ENCODE data around the gene FMO1.
A peak's percentile ranks its signal among the peaks of the same experiment; 100 is the strongest.
"Not testable (repeated sequence)": the region's sequence is repeated elsewhere in the genome, so short reads cannot be mapped to it uniquely, and the experiment has no call there.

The FMO1 gene

DNA sequence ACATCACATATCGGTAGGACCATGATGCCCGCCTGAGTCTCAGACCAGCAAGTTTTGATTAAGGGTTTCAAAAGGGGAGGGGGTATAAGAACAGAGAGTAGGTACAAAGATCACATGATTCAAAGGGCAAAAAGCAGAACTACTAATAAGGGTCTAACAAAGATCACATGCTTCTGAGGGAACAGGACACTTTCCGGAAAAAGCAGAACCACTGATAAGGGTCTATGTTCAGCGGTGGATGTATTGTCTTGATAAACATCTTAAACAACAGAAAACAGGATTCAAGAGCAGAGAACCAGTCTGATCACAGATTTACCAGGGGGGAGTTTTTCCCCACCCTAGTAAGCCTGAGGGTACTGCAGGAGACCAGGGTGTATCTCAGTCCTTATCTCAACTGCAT lies 12.1 kb upstream of the FMO1 start:
- DNase-seq: not testable (repeated sequence)

DNA sequence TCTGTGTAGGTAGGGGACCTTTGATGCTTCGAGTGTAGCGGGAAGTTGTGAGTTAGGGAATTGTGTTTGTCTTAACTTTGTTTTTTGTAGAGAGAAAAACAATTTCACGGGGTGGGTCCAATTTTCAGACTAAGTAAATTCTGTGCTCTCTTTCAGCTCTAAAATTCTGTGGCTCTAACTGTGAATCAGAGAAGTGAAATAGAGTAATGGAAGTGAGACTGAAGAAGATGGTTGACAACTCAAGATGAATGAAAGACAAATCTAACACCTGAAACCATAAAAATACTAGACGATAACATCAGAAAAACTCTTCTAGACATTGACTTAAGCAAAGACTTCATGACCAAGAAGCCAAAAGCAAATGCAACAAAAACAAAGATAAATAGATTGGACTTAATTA lies 4.4 kb upstream of the FMO1 start:
- no peak for DNase-seq

DNA sequence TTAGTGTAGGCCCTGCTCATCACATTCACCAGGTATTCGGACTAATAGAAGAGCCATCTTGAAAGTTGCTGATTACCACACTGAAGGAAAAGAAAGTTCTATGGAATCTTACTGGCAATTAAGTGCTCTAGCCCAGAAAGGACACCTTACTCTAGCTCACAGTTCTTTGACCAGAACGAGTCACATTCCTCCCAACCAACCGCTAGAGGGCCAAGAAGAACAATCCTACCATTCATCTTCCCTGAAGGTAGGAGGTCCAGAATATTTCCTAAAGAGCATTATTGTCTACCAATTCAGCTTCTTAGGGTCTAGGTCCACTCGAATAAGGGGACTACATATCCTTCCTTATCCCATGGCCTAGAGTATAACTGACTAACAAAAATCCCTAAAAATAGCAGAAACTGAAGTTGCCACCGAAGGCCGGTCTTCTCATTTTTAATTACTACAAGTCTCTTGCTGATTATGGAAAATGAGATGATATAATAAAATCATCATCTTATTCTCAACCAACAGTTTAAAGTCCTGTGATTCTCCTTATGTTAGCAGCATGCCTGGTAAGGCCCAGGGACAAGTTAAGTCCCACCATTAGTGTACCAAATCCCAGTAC lies 2.7 kb upstream of the FMO1 start:
- DNase-seq: no peak

DNA sequence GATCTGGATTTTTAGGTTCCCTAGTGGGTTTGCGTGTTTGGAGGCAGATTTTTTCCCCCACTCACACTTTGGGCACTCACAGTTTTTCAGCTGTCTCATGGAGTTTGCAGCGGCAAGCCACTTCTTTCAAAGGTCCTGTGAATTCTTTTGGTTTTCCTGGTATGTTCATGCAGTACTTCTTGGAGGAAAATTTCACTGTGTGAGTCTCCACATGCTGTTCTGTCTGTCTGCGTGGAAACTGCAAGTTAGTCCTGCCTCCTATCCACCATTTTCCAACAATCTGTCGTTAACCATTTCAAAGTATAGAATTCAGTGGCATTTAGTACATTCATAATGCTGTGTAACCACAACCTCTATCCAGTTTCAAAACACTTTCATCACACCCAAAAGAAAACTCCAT lies 793 bp upstream of the FMO1 start:
- DNase-seq: no peak

DNA sequence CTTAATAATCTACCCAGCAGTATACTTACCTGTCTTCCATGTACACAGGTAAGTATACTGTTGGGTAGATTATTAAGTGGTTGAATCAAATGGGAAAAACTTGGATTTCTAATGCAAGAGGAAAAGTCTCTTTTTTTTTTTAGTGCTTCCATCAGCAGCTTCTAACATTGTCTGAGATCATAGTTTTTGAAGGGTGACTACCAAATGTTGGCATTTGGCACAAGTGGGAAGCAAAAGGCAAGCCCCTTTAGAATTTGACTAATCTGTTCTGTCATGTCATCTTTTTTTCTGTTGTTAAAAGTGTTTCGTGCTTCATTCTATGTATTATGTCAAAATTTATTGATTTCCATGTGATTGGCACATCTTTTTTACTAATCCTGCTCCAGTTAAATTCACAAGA lies 547 bp downstream of the FMO1 start:
- DNase-seq: no peak

DNA sequence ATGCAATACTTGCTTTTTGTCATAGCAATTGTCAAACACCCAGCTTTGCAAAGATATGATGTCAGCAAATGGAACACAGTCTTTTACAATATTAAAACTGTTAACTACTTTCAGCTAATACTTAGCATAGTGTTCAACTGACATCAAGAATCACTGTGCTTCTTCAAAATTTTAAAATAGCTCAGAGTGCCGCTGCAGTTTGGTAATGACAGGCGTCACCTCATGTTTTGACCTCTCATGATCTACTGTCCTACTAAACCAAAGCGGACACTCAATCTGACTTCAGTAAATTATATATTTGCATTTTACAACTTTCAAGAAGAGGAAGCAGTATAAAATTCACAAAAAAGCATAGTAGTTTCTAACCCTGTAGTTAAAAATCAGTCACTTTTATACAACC lies 2.0 kb downstream of the FMO1 start:
- DNase-seq: no peak

DNA sequence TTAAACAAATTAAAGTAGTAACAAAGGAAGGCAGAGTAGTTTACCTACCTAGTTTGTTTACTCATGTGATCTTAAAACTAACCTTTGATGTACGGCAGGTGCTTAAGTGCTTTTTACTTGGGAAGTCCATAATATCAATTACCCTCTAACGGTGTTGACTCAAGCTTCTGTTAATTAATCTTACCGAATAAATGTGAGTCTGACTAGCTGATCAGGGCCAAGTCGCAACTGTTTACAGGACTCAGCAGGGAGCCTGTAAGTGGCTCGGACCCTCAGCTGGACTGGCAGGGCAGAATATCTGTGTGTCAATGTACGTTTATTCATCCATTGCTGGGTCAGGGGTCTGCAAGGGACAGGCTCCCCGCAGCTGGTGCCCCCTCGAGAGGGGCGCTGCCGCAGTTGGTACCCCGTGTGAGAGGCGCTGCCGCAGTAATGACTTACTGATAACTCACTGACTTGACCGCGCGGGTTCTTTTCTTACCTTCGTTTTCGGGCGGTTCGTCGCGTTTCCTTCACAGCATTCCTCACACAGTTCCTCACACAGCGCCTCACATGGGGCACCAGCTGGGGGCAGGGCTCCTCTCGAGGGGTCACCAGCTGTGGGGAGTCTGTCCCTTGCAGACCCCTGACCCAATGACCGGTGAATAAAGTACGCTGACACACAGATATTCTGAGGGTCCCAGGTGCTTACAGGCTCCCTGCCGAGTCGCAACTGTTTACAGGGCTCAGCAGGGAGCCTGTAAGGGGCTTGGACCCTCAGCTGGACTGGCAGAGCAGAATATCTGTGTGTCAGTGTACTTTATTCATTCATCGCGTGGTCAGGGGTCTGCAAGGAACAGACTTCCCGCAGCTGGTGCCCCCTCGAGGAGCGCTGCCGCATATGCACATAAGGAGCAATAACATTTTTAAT lies 3.0 kb downstream of the FMO1 start:
- DNase-seq: peak; percentile 69

DNA sequence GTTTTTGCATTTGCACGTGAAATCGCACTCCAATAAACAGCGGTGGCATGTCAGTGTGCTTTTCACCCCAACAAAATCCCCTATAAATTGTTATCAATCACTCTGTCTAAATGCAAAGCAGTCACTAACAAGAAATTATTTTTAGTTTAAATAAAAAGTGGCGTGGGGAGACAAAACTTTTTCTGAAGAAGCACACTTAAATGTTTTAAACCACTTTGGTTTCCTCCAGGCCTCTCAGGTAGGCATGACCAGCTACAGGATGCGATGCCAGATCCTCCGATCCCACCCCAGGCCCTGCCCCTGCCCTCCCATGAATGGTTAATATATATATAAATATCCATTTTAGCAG lies 3.6 kb downstream of the FMO1 start:
- no peak for DNase-seq

DNA sequence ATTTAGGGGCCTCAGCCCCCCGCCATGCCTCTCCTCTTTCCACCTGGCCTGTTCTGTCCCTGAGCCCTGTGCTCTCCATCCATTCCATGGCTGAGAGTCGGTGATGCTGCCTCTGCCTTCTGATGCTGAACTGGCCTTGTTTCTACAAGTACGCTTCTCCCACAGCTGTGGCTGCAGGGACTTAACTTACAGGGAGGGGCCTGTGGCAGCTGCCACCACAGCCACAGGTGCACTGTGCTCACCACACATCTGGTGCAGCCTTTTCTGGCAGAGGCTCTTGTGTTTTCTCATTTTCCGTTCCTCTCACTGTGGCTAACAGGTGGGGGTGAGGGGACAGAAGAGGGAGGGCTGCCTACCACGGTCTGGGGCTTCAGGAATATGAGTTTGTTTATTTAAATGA lies 4.2 kb downstream of the FMO1 start:
- DNase-seq: no peak

DNA sequence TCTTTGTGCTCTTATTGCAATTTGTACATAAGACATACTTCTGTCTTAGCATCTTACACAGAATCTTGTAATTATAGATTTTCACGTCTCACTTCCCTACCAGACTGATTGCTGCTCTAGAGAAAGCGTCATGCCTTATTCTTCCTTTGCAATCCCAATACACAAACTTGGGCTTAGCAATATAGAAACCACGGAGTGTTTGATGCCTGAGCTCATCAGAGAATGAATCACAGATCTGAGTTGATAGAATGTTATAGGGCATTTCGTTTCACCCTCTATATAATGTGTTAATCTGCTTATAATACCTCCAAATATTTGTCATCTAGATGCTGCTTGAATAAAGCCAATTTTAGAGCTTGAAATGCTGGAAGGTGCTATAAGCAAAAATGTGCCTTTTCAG lies 6.6 kb downstream of the FMO1 start:
- no peak for DNase-seq

DNA sequence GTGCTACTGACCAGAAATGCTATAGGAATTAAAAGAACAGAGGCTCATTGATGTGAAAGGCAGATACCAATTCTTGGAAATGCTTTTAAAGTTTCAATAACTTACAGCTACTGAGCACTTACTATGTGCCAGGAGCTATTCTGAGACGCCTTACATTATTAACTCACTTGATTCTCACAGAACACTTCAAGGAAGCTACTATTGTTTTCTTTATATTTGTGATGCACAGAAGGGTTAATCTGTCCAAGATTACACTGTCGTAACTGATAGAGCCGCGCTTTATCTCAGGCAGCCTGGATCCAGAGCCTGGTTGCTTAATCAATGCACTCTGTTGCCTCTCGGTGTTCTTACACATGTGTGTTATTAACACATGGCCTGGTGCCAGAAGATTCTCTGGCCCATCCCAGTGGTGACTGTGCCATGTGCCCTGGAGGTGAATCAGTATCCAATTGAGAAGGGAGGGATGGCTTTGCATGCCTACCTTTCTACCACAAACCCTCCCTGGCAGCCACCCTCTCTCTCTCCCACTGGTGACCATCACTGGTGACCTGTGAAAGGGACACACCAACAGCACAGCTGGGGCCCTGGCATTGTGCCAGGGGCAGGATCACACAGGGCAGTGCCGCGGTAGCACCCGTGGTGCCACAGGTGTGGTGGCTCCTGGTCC lies 8.8 kb downstream of the FMO1 start:
- DNase-seq: no peak

DNA sequence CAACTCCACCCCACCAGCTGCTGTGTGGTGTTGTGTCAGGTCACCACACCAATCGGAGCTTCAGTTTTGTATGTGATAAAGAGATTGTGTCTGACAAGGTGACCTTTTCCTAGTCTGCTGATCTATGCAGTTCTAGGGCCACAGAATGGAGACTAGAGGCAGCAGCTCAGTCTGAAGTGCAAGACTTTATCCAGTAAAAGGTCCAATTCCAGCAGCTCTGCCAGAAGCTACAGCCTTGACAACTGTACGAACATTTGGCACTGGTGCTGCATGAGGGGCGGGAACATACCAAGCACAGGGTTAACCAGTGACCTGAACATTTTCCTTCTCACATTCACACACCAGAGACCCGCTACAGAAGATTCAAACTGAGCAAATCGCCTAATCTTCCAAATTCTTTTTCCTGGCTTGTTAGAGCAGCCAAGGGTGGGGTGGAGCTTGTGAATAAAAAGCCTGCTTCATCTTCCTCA lies 9.3 kb downstream of the FMO1 start:
- DNase-seq: no peak

DNA sequence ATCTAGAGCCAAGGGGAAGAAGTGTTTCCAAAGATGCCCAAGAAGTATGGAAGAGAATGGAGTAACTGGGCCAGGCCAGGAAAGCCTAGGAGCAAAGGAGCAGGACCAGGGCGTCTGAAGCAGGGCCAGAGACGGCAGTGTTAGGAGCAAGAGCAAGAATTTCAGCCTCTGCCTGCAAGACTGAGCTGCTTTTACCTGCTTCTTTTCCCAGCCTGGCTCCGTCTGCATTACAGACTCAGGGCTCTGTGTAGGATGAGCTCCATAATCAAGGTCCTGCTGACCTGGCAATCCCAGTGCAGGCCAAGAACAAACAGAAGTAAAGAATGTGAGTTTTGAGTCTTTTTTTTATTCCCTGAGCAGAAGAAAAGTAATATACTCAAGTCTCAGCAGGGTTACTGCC lies 10.1 kb downstream of the FMO1 start:
- DNase-seq: no peak

DNA sequence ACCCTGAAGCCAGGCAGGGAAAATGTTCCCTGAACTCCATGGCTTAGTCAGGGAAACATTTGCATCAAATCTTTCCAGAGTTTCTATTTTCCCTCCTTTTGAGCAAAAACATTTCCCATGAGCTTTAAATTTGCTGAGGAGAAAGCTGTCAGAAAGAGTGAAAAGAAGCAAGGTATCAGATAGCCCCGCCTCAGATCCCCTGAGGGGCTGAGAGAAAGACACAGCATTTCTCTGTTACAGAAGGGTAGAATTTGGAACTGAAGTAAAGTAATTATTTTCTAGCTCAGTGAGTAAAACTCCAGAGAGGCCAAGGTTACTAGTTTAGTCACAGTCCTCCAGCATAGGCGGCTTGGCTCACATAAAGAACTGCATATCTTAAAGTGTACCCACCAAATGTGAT lies 10.6 kb downstream of the FMO1 start:
- no peak for DNase-seq

DNA sequence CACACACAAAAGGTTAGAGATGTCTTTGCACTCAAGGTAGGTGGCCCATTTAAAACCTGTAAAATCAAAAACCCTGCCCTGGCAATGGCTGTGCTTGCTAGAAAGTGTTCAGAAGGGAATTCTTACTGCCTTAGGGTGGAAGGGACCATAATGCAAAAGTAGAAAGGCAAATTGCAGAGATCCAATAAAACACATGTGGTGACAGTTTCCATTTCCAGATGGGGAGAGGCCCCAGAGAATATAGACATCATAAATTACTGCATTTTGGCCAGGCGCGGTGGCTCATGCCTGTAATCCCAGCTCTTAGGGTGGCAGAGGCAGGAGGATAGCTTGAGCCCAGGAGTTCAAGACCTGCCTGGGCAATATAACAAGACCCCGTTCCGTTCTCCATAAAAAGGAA lies 13.0 kb downstream of the FMO1 start:
- no peak for DNase-seq

DNA sequence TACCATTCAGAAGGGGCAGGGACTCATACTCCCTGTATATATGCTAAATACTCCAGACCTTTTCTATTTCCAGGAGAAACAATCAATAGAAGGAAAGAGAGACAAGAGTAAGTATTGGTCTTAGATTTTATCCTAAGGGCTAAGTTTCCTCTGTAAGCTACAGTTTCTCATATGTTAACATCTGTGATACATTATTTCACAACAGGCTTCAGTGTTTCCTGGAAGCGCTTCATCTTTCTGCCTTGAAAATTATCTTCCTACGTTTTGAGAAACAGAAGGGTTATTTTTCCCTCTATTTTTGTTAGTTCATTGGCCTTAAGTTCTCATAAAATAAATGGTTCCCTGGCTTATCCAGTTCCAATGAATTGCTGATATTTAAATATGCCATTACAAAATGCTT lies 15.6 kb downstream of the FMO1 start:
- DNase-seq: no peak

DNA sequence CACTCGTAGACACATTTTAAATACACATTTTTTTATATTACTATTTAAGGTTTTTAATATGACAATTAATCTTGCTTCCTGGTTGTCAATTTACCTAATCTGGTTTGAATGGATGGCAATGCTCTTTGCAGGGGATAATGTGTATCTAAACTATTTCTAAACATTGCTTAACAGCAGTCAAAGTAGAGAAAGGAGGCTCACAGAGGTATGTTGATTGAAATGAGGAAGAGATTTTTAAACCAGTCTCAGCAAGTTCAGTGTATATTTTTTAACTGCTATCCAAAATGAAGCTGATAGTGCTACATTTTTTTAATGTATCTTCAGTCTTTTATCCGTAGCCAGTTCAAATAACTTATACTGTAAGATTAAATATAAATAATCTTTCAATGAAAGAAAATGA lies 17.4 kb downstream of the FMO1 start:
- no peak for DNase-seq

DNA sequence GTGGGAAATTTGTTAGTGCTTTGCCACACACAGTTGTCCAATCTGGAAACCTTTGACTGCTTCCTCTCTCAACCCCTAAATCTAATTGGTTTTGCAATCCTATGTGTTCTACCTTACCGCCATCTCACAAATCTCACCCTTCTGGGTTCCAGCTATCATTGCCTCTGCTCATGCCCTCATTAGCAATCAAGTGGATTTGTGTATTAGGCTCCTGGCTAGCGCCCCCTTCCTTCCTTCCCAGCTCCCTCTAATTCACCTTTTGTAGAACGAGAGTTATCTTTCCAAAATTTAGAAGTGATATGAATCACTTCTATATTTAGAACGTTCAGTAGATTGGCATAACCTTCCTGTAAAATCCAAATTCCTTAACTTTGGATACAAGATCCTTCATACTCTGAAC lies 18.6 kb downstream of the FMO1 start:
- no peak for DNase-seq

DNA sequence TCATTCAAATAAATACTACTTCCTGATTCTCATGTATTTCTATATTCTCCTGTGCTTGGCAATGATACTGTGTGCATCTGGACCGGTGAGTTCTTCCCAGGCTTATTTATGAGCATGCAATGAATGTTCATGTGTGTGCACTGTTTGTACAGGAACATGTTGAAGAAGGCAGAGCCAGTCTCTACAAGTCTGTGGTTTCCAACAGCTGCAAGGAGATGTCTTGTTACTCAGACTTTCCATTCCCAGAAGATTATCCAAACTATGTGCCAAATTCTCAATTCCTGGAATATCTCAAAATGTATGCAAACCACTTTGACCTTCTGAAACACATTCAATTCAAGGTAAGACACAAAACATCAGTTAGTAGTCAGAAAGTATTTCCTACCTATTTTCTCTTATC lies 19.1 kb downstream of the FMO1 start:
- DNase-seq: no peak

DNA sequence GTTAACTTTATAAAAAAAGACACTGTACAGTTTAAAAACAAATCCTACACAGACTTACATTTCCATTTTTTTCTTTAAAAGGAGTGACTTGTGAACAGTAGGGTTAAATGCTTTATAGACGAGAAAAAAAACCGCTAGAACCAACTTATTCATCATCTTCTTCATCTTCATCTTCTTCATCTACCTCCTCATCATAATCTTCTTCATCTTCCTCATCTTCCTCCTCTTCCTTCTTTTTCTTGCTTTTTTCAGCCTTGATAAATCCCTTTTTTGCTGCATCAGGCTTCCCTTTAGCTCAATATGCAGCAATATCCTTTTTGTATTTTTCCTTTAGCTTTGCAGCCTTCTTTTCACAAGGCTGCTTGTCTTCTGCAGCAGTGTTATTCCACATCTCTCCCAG lies 22.5 kb downstream of the FMO1 start:
- DNase-seq: no peak

DNA sequence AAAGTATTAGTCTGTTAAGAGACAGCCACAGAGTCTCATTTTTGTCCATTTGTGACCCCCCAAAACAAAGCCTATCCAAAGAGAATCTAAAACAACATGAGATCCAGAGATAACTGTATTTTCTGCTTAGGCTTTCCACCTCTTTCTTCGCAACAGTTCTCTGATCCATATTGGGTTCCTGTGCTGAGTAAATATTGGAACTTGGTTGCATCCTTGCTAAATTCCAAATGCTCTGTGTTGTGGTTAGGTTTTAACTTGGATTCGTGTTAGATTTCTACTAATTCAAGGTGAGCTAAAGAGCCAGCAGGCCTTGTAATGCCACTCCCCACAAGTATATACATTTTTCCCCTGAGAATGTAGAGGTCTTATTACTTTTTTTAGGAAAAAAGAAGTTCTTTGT lies 29.2 kb downstream of the FMO1 start:
- DNase-seq: no peak

DNA sequence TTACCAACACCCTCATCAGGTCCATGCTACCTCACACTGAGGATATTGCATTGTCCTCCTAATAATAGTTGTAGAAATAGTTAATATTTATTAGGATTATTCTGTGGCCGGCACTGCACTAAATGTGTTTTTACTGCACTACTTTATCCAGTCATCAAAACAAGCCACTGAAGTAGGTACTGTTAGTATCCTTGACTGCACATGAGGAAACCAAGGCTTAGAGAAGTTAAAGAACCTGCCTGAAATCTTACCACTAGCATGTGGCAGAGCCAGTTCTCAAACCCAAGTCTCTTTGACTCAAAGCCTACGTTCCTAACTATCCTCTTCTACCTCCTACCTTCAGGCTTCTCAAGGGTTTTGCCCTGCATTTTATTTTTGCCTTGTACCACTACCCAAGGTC lies 30.9 kb downstream of the FMO1 start:
- no peak for DNase-seq

DNA sequence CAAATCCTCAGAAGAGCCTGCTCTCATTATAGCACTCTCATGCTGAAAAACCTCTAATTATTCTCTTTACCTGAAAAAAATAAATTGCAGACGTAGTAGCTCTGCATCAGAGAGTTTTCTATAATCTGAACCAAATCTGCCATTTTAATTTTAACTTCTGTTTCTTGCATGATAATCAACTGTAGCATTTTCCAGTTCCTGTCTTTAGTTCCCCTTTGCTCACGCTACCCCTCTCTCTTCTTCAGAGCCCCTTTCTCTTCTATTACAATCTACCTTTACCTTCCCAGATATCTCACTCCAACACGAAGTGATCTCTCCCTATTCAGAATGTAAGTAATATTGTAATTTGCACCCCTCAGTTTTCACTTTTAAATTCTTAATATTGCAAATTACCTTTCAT lies 31.4 kb downstream of the FMO1 start:
- no peak for DNase-seq

DNA sequence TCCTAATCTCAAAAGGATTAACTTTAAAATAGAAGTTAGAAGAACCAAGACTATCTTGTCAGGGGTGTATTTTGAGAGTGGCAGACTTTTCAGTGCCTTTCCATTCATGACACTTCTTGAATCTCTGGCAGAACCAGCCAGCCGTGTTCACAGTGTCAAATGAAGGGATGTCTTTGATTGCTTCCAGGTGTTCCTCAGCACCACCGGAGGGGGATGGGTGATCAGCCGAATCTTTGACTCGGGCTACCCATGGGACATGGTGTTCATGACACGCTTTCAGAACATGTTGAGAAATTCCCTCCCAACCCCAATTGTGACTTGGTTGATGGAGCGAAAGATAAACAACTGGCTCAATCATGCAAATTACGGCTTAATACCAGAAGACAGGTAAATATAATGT lies 32.3 kb downstream of the FMO1 start:
- no peak for DNase-seq

Data from NCI-H748 treated with DMSO at 0.1 percent for 48 hours (cell line).